Neural progenitor cell (in vitro differentiated cells): Measurements from ENCODE around the gene HSPA4L.

ENCODE experiments used
- CTCF ChIP-seq: fragments of 200-600 bp; sonication (generic); IDR thresholded peaks from 2 replicates; pipeline ENCODE4 v1.5.1; 2017; ENCODE audit warnings: antibody characterized with exemption, mild to moderate bottlenecking
- EZH2 ChIP-seq: fragments of 200-600 bp; sonication (generic); IDR thresholded peaks from 2 replicates; pipeline ENCODE4 v1.6.1; 2017; ENCODE audit warnings: antibody characterized with exemption, mild to moderate bottlenecking, moderate library complexity

- TF ChIP-seq CTCF (no peak), EZH2 (no peak)
Measured at GRCh38 chr4:127777487-127777886, 4.6 kb upstream of the HSPA4L start.
